IMR-90 (cell line): ENCODE measurements around the gene FTO. TPM values are rescaled to one million over a fixed set of nuclear protein-coding genes. Genes with fewer than 3 reads are reported as not detected.

Experiments used
- ATAC-seq: fragments of 200-7000 bp; cut with Tn5 transposase; 2 replicates; pipeline ENCODE4 v1.9.1; 2020; ENCODE audit warnings: low read depth, mild to moderate bottlenecking, moderate library complexity
- BruUV-seq: library from RNA; stranded (reverse); fragments of 400-500 nt; replicated peaks from 2 replicates; lab custom pipeline; 2021; lab: Mats Ljungman, UMichigan
- CTCF ChIA-PET: fragments of 300-600 bp; formaldehyde crosslinking; extraction: SDS; loops from one replicate; lab custom pipeline; 2021; ENCODE audit warnings: antibody characterized with exemption; lab: Yijun Ruan, JAX
- POLR2A ChIA-PET: fragments of 300-600 bp; sonication (Branson Sonifier 250); formaldehyde crosslinking; loops from one replicate; lab custom pipeline; 2022; ENCODE audit warnings: antibody characterized with exemption; ENCODE audit not compliant: unreplicated experiment; lab: Charles Lee
- DNase-seq: peaks from one replicate; pipeline ENCODE4 v3.0.0; 2013
- H2AFZ ChIP-seq: replicated peaks from 2 replicates; pipeline ENCODE3; 2013; ENCODE audit warnings: low read length, mild to moderate bottlenecking; ENCODE audit not compliant: poor library complexity
- H2AK5ac ChIP-seq: 2 replicates; pipeline ENCODE4 v1.6.1; 2013; ENCODE audit warnings: low read depth, low read length, inconsistent platforms
- H2AK9ac ChIP-seq: replicated peaks from 2 replicates; pipeline ENCODE3; 2013; ENCODE audit warnings: mild to moderate bottlenecking, low read depth, low read length, moderate library complexity; ENCODE audit not compliant: poor library complexity
- H2BK120ac ChIP-seq: 2 replicates; pipeline ENCODE4 v1.6.1; 2013; ENCODE audit warnings: low read depth, low read length, inconsistent platforms
- H2BK15ac ChIP-seq: 3 replicates; pipeline ENCODE4 v1.6.1; 2013; ENCODE audit warnings: low read depth, low read length, inconsistent platforms
- H2BK20ac ChIP-seq: 2 replicates; pipeline ENCODE4 v1.6.1; 2013; ENCODE audit warnings: low read depth, mild to moderate bottlenecking, inconsistent platforms, low read length, moderate library complexity
- H2BK5ac ChIP-seq: 2 replicates; pipeline ENCODE4 v1.6.1; 2013; ENCODE audit warnings: mild to moderate bottlenecking, low read depth, low read length, inconsistent platforms; ENCODE audit not compliant: poor library complexity, severe bottlenecking
- H3K14ac ChIP-seq: replicated peaks from 2 replicates; pipeline ENCODE4 v1.6.1; 2013; ENCODE audit warnings: low read depth, low read length, inconsistent platforms
- H3K18ac ChIP-seq: 2 replicates; pipeline ENCODE4 v1.6.1; 2013; ENCODE audit warnings: low read depth, low read length, control low read depth
- H3K23ac ChIP-seq: 2 replicates; pipeline ENCODE4 v1.6.1; 2013; ENCODE audit warnings: low read depth, low read length, inconsistent platforms
- H3K27ac ChIP-seq: 2 replicates; pipeline ENCODE4 v1.5.1; 2013; ENCODE audit warnings: mild to moderate bottlenecking, control low read depth, low read length; ENCODE audit not compliant: insufficient read depth
- H3K27me3 ChIP-seq: 2 replicates; pipeline ENCODE4 v1.6.1; 2013; ENCODE audit warnings: low read length; ENCODE audit not compliant: control insufficient read depth, insufficient read depth
- H3K36me3 ChIP-seq: 2 replicates; pipeline ENCODE4 v1.6.1; 2013; ENCODE audit warnings: low read length, mixed read lengths; ENCODE audit not compliant: control insufficient read depth, insufficient read depth
- H3K4ac ChIP-seq: 2 replicates; pipeline ENCODE4 v1.6.1; 2013; ENCODE audit warnings: low read depth, low read length, inconsistent platforms
- H3K4me1 ChIP-seq: 2 replicates; pipeline ENCODE4 v1.6.1; 2013; ENCODE audit warnings: low read length, mixed read lengths; ENCODE audit not compliant: control insufficient read depth, insufficient read depth
- H3K4me2 ChIP-seq: 2 replicates; pipeline ENCODE4 v1.6.1; 2013; ENCODE audit warnings: low read depth, mild to moderate bottlenecking, control low read depth, low read length, moderate library complexity
- H3K4me3 ChIP-seq: 2 replicates; pipeline ENCODE4 v1.5.1; 2013; ENCODE audit warnings: low read depth, mild to moderate bottlenecking, control low read depth, low read length, moderate library complexity; ENCODE audit not compliant: insufficient read depth
- H3K56ac ChIP-seq: 2 replicates; pipeline ENCODE4 v1.6.1; 2013; ENCODE audit warnings: low read length, inconsistent platforms; ENCODE audit not compliant: insufficient read depth; ENCODE audit errors: extremely low read depth
- H3K79me1 ChIP-seq, 2 experiments: 2 replicates each; pipeline ENCODE4 v1.6.1; 2013; ENCODE audit warnings: low read length in 2 of 2, inconsistent platforms in 1 of 2, low read depth in 1 of 2
- H3K9ac ChIP-seq: 2 replicates; pipeline ENCODE4 v1.6.1; 2013; ENCODE audit warnings: low read depth, low read length, control low read depth
- H3K9me1 ChIP-seq: 2 replicates; pipeline ENCODE4 v1.6.1; 2013; ENCODE audit warnings: low read length, inconsistent platforms; ENCODE audit not compliant: insufficient read depth
- H3K9me3 ChIP-seq: 2 replicates; pipeline ENCODE4 v1.6.1; 2013; ENCODE audit warnings: low read length; ENCODE audit not compliant: control insufficient read depth, insufficient read depth
- H4K20me1 ChIP-seq: 2 replicates; pipeline ENCODE4 v1.6.1; 2013; ENCODE audit warnings: low read length, inconsistent platforms; ENCODE audit not compliant: insufficient read depth
- H4K5ac ChIP-seq: 2 replicates; pipeline ENCODE4 v1.6.1; 2013; ENCODE audit warnings: mild to moderate bottlenecking, low read depth, low read length, control low read depth
- H4K8ac ChIP-seq, 2 experiments: 2 replicates each; pipeline ENCODE4 v1.6.1; 2013; ENCODE audit warnings: low read depth in 2 of 2, low read length in 2 of 2, control low read depth in 1 of 2, inconsistent platforms in 1 of 2
- H4K91ac ChIP-seq: 2 replicates; pipeline ENCODE4 v1.6.1; 2013; ENCODE audit warnings: low read depth, low read length, inconsistent platforms; ENCODE audit not compliant: insufficient read depth
- FOS ChIP-seq: fragments of 150-350 bp; IDR thresholded peaks from 2 replicates; pipeline ENCODE4 v1.6.1; 2016; ENCODE audit warnings: low read depth, low read length
- MAZ ChIP-seq: IDR thresholded peaks from 2 replicates; pipeline ENCODE4 v1.6.1; 2012; ENCODE audit warnings: low read depth, mild to moderate bottlenecking, low read length, improper control_type of control experiment, moderate library complexity, borderline replicate concordance
- POLR2A ChIP-seq: IDR thresholded peaks from 2 replicates; pipeline ENCODE4 v1.6.1; 2012; ENCODE audit warnings: mild to moderate bottlenecking, low read depth, low read length
- WGBS, 2 experiments: methylation state at CpG; one replicate each; pipeline versions ENCODE4 v1.1.5 to v1.1.7; 2013; ENCODE audit warnings: missing lambda C conversion rate in 2 of 2; ENCODE audit not compliant: insufficient read length in 1 of 2; ENCODE audit errors: extremely low coverage in 2 of 2; 5-methylcytosine and 5-hydroxymethylcytosine counted together
- dilution Hi-C: fragments of 300-500 bp; cut with HindIII; formaldehyde crosslinking; loops from one replicate; pipeline ENCODE4 v1.14.3; 2018; ENCODE audit warnings: low sequenced_read_pairs; ENCODE audit not compliant: unreplicated experiment
- in situ Hi-C: fragments of 300-500 bp; cut with MboI; formaldehyde crosslinking; loops from 3 replicates; pipeline ENCODE4 v1.14.3; 2019; ENCODE audit warnings: low sequenced_read_pairs, inconsistent platforms, mixed read lengths
- intact Hi-C: fragments of 100-400 bp; cut with micrococcal nuclease; formaldehyde crosslinking; loops from 2 replicates; pipeline ENCODE4 v1.10.0; 2022
- polyA plus RNA-seq, 3 experiments: library from polyadenylated mRNA; depleted of rRNA; stranded (reverse); fragments of >200 nt; gene quantifications; 2 replicates each; pipeline ENCODE4 v1.2.3, GENCODE V29; 2012; ENCODE audit warnings: low replicate concordance in 1 of 3
- total RNA-seq: library from RNA; depleted of rRNA; stranded (reverse); fragments of >200 nt; gene quantifications from 2 replicates; pipeline ENCODE4 v1.2.3, GENCODE V29; 2012

FTO gene
- total and polyA plus RNA-seq, 2 of the 4 experiments (the other 2 are of a cell fraction): 70.3 to 132 TPM

GRCh38 chr16:53967572-53967971 lies 263.6 kb downstream of the FTO start:
- H3K14ac ChIP-seq: no peak overlapping the region
- H2BK120ac ChIP-seq: no peak overlapping the region
- no peak overlapping the region for H2BK20ac ChIP-seq
- dilution Hi-C loops: no loop called here
- no peak overlapping the region for H2AFZ ChIP-seq
- intact Hi-C loops: no loop called here
- no peak overlapping the region for H3K4me3 ChIP-seq
- H3K27ac ChIP-seq: no peak overlapping the region
- H3K9ac ChIP-seq: no peak overlapping the region
- H3K36me3 ChIP-seq: no peaks in the 10 kb centered on the region
- ATAC-seq: no peak
- no peak overlapping the region for H4K91ac ChIP-seq
- in situ Hi-C loops: no loop called here
- H2AK5ac ChIP-seq: no peak overlapping the region
- H4K20me1 ChIP-seq: no peaks in the 10 kb centered on the region
- H3K4me1 ChIP-seq: peaks cover 4% of the 10 kb centered on the region; the same call in 1 of the 2 replicates
- no peak overlapping the region for H3K23ac ChIP-seq
- ChIA-PET CTCF (no interaction called here), POLR2A (no interaction called here)
- no peak overlapping the region for H3K56ac ChIP-seq
- no peak overlapping the region for H4K8ac ChIP-seq
- no peak overlapping the region for H2BK15ac ChIP-seq
- WGBS, 2 experiments: no CpG with 5 or more reads among the region's 6 CpGs
- no peak overlapping the region for H3K4ac ChIP-seq
- peaks cover 2% of the 10 kb centered on the region; the same call in 1 of the 2 replicates for H3K9me1 ChIP-seq
- H3K4me2 ChIP-seq: no peak overlapping the region
- DNase-seq: no peak
- peaks cover 0 to 4% of the 10 kb centered on the region in 2 experiments; a peak in 2 of 4 replicates for H3K79me1 ChIP-seq
- no peak overlapping the region for H3K18ac ChIP-seq
- H2BK5ac ChIP-seq: no peak overlapping the region
- no peak overlapping the region for H2AK9ac ChIP-seq
- BruUV-seq: no TSS peak
- TF ChIP-seq POLR2A (no peak), FOS (no peak), MAZ (no peak)
- no peaks in the 10 kb centered on the region for H3K9me3 ChIP-seq
- no peak overlapping the region for H4K5ac ChIP-seq
- no peaks in the 10 kb centered on the region for H3K27me3 ChIP-seq
